Measurements from ENCODE around the gene ATXN8OS. TPM values are rescaled to one million over a fixed set of nuclear protein-coding genes. Genes with fewer than 3 reads are reported as not detected.

Gene ATXN8OS
- total and polyA plus RNA-seq, 2 of the 4 experiments (the other 2 are of a cell fraction): not detected

GRCh38 chr13:70104481-70104880, 3.1 kb upstream of the ATXN8OS start:
- dilution Hi-C loops (cut with HindIII; ENCODE audit: low sequenced_read_pairs, unreplicated experiment) (no loop called here), intact Hi-C loops (cut with micrococcal nuclease) (no loop called here), in situ Hi-C loops (cut with MboI; ENCODE audit: low sequenced_read_pairs) (no loop called here)
- Histone ChIP-seq H3K14ac (replicated peaks; ENCODE audit: low read depth, low read length) (no peak overlapping the region), H2BK5ac (ENCODE audit: low read depth, low read length, poor library complexity, severe bottlenecking) (no peak overlapping the region), H2AK9ac (replicated peaks; ENCODE audit: low read depth, low read length, poor library complexity) (no peak overlapping the region), H3K9me3 (ENCODE audit: control insufficient read depth, insufficient read depth, low read length) (peaks cover 11% of the 10 kb centered on the region), H2BK120ac (ENCODE audit: low read depth, low read length) (no peak overlapping the region), H3K4me1 (ENCODE audit: control insufficient read depth, insufficient read depth, low read length) (no peaks in the 10 kb centered on the region), H3K36me3 (ENCODE audit: control insufficient read depth, insufficient read depth, low read length) (no peaks in the 10 kb centered on the region), H4K8ac (ENCODE audit: low read depth in 2 of 2, low read length in 2 of 2) (no peak overlapping the region), H2BK15ac (ENCODE audit: low read depth, low read length) (no peak overlapping the region), H3K9me1 (ENCODE audit: insufficient read depth, low read length) (no peaks in the 10 kb centered on the region), H2BK20ac (ENCODE audit: low read depth, low read length) (no peak overlapping the region), H3K18ac (ENCODE audit: low read depth, low read length) (no peak overlapping the region), H4K20me1 (ENCODE audit: insufficient read depth, low read length) (no peaks in the 10 kb centered on the region), H3K23ac (ENCODE audit: low read depth, low read length) (no peak overlapping the region), H4K5ac (ENCODE audit: low read depth, low read length) (no peak overlapping the region), H2AK5ac (ENCODE audit: low read depth, low read length) (no peak overlapping the region), H3K27me3 (ENCODE audit: control insufficient read depth, insufficient read depth, low read length) (no peaks in the 10 kb centered on the region), H3K9ac (ENCODE audit: low read depth, low read length) (no peak overlapping the region), H4K91ac (ENCODE audit: insufficient read depth, low read depth, low read length) (no peak overlapping the region), H3K4me3 (ENCODE audit: insufficient read depth, low read depth, low read length) (no peak overlapping the region), H3K4ac (ENCODE audit: low read depth, low read length) (no peak overlapping the region), H2AFZ (replicated peaks; ENCODE audit: low read length, poor library complexity) (no peak overlapping the region), H3K4me2 (ENCODE audit: low read depth, low read length) (no peak overlapping the region), H3K27ac (ENCODE audit: insufficient read depth, low read length) (no peak overlapping the region), H3K56ac (ENCODE audit: extremely low read depth, insufficient read depth, low read length) (no peak overlapping the region), H3K79me1 (ENCODE audit: low read depth in 1 of 2, low read length in 2 of 2) (no peaks in the 10 kb centered on the region)
- POLR2A ChIA-PET (ENCODE audit: unreplicated experiment): no interaction called here
- no peak for TF ChIP-seq RFX5 (IDR thresholded peaks at IDR 0.05; ENCODE audit: low read depth, low read length)
- no peak for TF ChIP-seq RAD21 (IDR thresholded peaks at IDR 0.05; ENCODE audit: low read length)
- TF ChIP-seq USF2 (IDR thresholded peaks at IDR 0.05; ENCODE audit: low read depth, low read length): no peak
- TF ChIP-seq CHD1 (IDR thresholded peaks at IDR 0.05; ENCODE audit: low read depth, low read length): no peak
- no peak for TF ChIP-seq MXI1 (IDR thresholded peaks at IDR 0.05; ENCODE audit: borderline replicate concordance, low read depth, low read length)
- TF ChIP-seq, protein P1, sequence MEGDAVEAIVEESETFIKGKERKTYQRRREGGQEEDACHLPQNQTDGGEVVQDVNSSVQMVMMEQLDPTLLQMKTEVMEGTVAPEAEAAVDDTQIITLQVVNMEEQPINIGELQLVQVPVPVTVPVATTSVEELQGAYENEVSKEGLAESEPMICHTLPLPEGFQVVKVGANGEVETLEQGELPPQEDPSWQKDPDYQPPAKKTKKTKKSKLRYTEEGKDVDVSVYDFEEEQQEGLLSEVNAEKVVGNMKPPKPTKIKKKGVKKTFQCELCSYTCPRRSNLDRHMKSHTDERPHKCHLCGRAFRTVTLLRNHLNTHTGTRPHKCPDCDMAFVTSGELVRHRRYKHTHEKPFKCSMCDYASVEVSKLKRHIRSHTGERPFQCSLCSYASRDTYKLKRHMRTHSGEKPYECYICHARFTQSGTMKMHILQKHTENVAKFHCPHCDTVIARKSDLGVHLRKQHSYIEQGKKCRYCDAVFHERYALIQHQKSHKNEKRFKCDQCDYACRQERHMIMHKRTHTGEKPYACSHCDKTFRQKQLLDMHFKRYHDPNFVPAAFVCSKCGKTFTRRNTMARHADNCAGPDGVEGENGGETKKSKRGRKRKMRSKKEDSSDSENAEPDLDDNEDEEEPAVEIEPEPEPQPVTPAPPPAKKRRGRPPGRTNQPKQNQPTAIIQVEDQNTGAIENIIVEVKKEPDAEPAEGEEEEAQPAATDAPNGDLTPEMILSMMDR (conservative IDR thresholded peaks at IDR 0.05; ENCODE audit: low read depth, low read length): no peak
- CTCF ChIA-PET: no interaction called here
- no TSS peak for BruUV-seq (replicated peaks)
- no peak for DNase-seq
- ATAC-seq (ENCODE audit: low read depth): no peak
